ENCODE measurements around the gene PRKCE.

The PRKCE gene

GRCh38 chr2:46030330-46030729, 378.9 kb downstream of the PRKCE start:
- Histone ChIP-seq H3K4me1 (ENCODE audit: control insufficient read depth, insufficient read depth, low read length, poor library complexity, severe bottlenecking) (no peaks in the 10 kb centered on the region), H3K36me3 (ENCODE audit: control insufficient read depth, insufficient read depth, low read length) (peaks cover 7% of the 10 kb centered on the region), H3K4me3 (ENCODE audit: extremely low read depth, insufficient read depth, low read length, poor library complexity, severe bottlenecking) (no peak overlapping the region), H3K9me3 (ENCODE audit: control insufficient read depth, low read length) (no peaks in the 10 kb centered on the region), H3K27ac (ENCODE audit: low read depth, low read length, severe bottlenecking) (no peak overlapping the region)
- 93% methylated on average over 2 of the region's 2 CpGs; no CpG with 5 or more reads in 1 of the 2 experiments for WGBS, 2 experiments (ENCODE audit: insufficient coverage in 2 of 2)

- WGBS, 2 experiments (ENCODE audit: insufficient coverage in 2 of 2) = 83 to 89% methylated on average over 5 of the region's 8 CpGs
These were observed 380.8 kb downstream of the PRKCE start for GRCh38 chr2:46032161-46032813.

GRCh38 chr2:46032996-46033395, 381.5 kb downstream of the PRKCE start:
- Histone ChIP-seq H3K4me3 (ENCODE audit: extremely low read depth, insufficient read depth, low read length, poor library complexity, severe bottlenecking) (no peak overlapping the region), H3K27ac (ENCODE audit: low read depth, low read length, severe bottlenecking) (no peak overlapping the region), H3K4me1 (ENCODE audit: control insufficient read depth, insufficient read depth, low read length, poor library complexity, severe bottlenecking) (no peaks in the 10 kb centered on the region), H3K36me3 (ENCODE audit: control insufficient read depth, insufficient read depth, low read length) (peaks cover 7% of the 10 kb centered on the region), H3K9me3 (ENCODE audit: control insufficient read depth, low read length) (no peaks in the 10 kb centered on the region)
- WGBS, 2 experiments (ENCODE audit: insufficient coverage in 2 of 2) = 94 to 100% methylated on average over 3 to 5 of the region's 5 CpGs

More at GRCh38 chr2:46032161-46032813, 380.8 kb downstream of the PRKCE start:
- Histone ChIP-seq H3K9me3 (ENCODE audit: control insufficient read depth, low read length) (no peaks in the 10 kb centered on the region), H3K4me3 (ENCODE audit: extremely low read depth, insufficient read depth, low read length, poor library complexity, severe bottlenecking) (no peak overlapping the region), H3K27ac (ENCODE audit: low read depth, low read length, severe bottlenecking) (peak overlapping the region; percentile 19), H3K4me1 (ENCODE audit: control insufficient read depth, insufficient read depth, low read length, poor library complexity, severe bottlenecking) (no peaks in the 10 kb centered on the region), H3K36me3 (ENCODE audit: control insufficient read depth, insufficient read depth, low read length) (peaks cover 7% of the 10 kb centered on the region)

DNA sequence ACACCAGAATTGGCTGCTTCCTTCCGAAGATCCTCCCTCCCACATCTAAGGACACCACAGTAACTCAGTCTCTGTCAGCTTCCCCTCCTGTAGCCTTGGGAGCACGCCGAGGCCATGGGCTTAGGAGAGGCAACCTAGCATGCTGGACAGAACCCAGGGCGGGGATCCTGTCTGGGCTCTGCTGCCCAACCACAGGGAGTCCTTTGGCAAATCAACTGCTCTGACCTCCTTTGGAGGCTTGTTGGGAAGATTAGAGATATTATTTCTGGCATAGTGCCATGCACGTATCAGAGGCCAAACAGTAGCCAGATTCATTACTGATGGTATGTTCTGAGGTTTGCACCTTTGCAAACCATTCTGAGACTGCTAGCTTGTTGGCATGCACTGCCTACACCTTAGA, 383.1 kb downstream of the PRKCE start:
- no peak overlapping the region for H3K4me3 ChIP-seq (ENCODE audit: extremely low read depth, insufficient read depth, low read length, poor library complexity, severe bottlenecking)
- H3K4me1 ChIP-seq (ENCODE audit: control insufficient read depth, insufficient read depth, low read length, poor library complexity, severe bottlenecking) = no peaks in the 10 kb centered on the region
- WGBS, 2 experiments (ENCODE audit: insufficient coverage in 2 of 2) = 97 to 100% methylated on average over 4 to 5 of the region's 5 CpGs
- no peaks in the 10 kb centered on the region for H3K9me3 ChIP-seq (ENCODE audit: control insufficient read depth, low read length)
- H3K27ac ChIP-seq (ENCODE audit: low read depth, low read length, severe bottlenecking) = no peak overlapping the region
- H3K36me3 ChIP-seq (ENCODE audit: control insufficient read depth, insufficient read depth, low read length) = peaks cover 7% of the 10 kb centered on the region

GRCh38 chr2:46036929-46037328, 385.5 kb downstream of the PRKCE start:
- 91 to 100% methylated on average over 4 to 6 of the region's 7 CpGs for WGBS, 2 experiments (ENCODE audit: insufficient coverage in 2 of 2)

DNA sequence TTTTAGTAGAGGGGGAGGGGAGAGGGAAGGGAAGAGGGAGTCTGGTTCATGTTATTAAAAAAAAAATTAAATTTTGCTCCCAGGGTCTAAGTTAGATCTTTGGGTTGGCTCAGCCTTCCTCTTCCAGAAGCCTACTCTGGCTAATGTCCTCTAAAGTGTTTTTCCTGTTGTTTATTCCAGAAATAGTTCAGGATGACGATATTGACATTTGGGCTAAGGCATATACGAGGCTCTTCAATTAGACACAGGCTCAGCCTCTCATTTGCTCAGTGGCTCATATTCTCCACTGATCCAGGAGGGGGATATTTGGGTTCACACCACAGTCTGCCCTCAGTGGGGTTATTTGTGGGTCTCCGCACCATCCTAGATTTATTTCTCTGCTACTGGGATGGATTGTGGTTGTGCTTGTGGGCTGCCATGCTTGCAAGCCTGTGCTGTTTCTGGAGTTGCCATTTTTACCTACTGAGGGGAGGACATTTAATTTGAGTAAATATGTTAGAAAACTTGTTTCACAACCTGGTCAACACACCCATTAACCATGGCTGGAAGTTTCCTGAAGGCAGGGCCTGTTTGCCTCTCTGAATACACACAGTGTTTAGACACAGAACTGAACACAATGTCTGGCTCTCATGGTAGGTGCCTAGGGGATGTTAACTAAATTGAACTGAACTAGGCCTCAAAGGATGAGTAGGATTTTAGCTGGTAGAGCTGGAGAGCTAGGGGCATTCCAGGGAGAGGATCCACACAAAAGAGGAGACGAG, 388.2 kb downstream of the PRKCE start:
- WGBS, 2 experiments (ENCODE audit: insufficient coverage in 2 of 2) = 85% methylated on average over 2 of the region's 4 CpGs
- Histone ChIP-seq H3K9me3 (ENCODE audit: control insufficient read depth, low read length) (no peaks in the 10 kb centered on the region), H3K4me1 (ENCODE audit: control insufficient read depth, insufficient read depth, low read length, poor library complexity, severe bottlenecking) (no peaks in the 10 kb centered on the region), H3K36me3 (ENCODE audit: control insufficient read depth, insufficient read depth, low read length) (peaks cover 1% of the 10 kb centered on the region), H3K27ac (ENCODE audit: low read depth, low read length, severe bottlenecking) (no peak overlapping the region), H3K4me3 (ENCODE audit: extremely low read depth, insufficient read depth, low read length, poor library complexity, severe bottlenecking) (no peak overlapping the region)

More at GRCh38 chr2:46036929-46037328, 385.5 kb downstream of the PRKCE start:
- no peaks in the 10 kb centered on the region for H3K9me3 ChIP-seq (ENCODE audit: control insufficient read depth, low read length)
- H3K4me1 ChIP-seq (ENCODE audit: control insufficient read depth, insufficient read depth, low read length, poor library complexity, severe bottlenecking) = no peaks in the 10 kb centered on the region
- no peak overlapping the region for H3K27ac ChIP-seq (ENCODE audit: low read depth, low read length, severe bottlenecking)
- no peak overlapping the region for H3K4me3 ChIP-seq (ENCODE audit: extremely low read depth, insufficient read depth, low read length, poor library complexity, severe bottlenecking)
- peaks cover 7% of the 10 kb centered on the region for H3K36me3 ChIP-seq (ENCODE audit: control insufficient read depth, insufficient read depth, low read length)

GRCh38 chr2:46040563-46041155, 389.2 kb downstream of the PRKCE start:
- Histone ChIP-seq H3K9me3 (ENCODE audit: control insufficient read depth, low read length) (no peaks in the 10 kb centered on the region), H3K4me3 (ENCODE audit: extremely low read depth, insufficient read depth, low read length, poor library complexity, severe bottlenecking) (no peak overlapping the region), H3K36me3 (ENCODE audit: control insufficient read depth, insufficient read depth, low read length) (no peaks in the 10 kb centered on the region), H3K4me1 (ENCODE audit: control insufficient read depth, insufficient read depth, low read length, poor library complexity, severe bottlenecking) (no peaks in the 10 kb centered on the region), H3K27ac (ENCODE audit: low read depth, low read length, severe bottlenecking) (no peak overlapping the region)
- 80 to 95% methylated on average over 1 to 4 of the region's 7 CpGs for WGBS, 2 experiments (ENCODE audit: insufficient coverage in 2 of 2)

GRCh38 chr2:46041434-46041833, 390.0 kb downstream of the PRKCE start:
- Histone ChIP-seq H3K4me3 (ENCODE audit: extremely low read depth, insufficient read depth, low read length, poor library complexity, severe bottlenecking) (no peak overlapping the region), H3K36me3 (ENCODE audit: control insufficient read depth, insufficient read depth, low read length) (peaks cover 6% of the 10 kb centered on the region), H3K4me1 (ENCODE audit: control insufficient read depth, insufficient read depth, low read length, poor library complexity, severe bottlenecking) (no peaks in the 10 kb centered on the region), H3K9me3 (ENCODE audit: control insufficient read depth, low read length) (no peaks in the 10 kb centered on the region), H3K27ac (ENCODE audit: low read depth, low read length, severe bottlenecking) (no peak overlapping the region)
- no CpG with 5 or more reads among the region's 2 CpGs for WGBS, 2 experiments (ENCODE audit: insufficient coverage in 2 of 2)

- no peaks in the 10 kb centered on the region for H3K4me1 ChIP-seq (ENCODE audit: control insufficient read depth, insufficient read depth, low read length, poor library complexity, severe bottlenecking)
- no peak overlapping the region for H3K27ac ChIP-seq (ENCODE audit: low read depth, low read length, severe bottlenecking)
- no peak overlapping the region for H3K4me3 ChIP-seq (ENCODE audit: extremely low read depth, insufficient read depth, low read length, poor library complexity, severe bottlenecking)
- no peaks in the 10 kb centered on the region for H3K9me3 ChIP-seq (ENCODE audit: control insufficient read depth, low read length)
- 86 to 90% methylated on average over 2 of the region's 4 CpGs for WGBS, 2 experiments (ENCODE audit: insufficient coverage in 2 of 2)
- H3K36me3 ChIP-seq (ENCODE audit: control insufficient read depth, insufficient read depth, low read length) = peaks cover 7% of the 10 kb centered on the region
These were observed 390.7 kb downstream of the PRKCE start for GRCh38 chr2:46042207-46042637.

DNA sequence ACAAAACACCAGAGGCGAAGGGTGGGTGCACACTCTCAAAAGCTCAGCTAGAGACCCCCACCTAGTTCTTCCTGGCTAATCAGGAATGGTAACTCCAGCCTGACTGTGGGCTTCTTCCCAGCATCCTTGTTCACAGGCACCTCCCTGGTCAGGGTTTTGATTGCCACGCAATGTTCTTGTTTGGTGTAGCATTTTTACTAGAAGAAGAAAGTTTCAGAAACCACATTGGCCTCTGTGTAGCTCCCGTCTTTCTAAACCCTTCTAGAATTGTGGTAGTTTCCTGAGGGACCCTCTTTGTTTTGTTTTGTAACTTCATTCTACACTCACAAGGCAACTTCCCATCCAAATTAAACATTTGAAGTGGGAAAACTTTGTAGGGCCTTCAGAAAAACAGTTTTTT, 391.2 kb downstream of the PRKCE start:
- Histone ChIP-seq H3K4me1 (ENCODE audit: control insufficient read depth, insufficient read depth, low read length, poor library complexity, severe bottlenecking) (no peaks in the 10 kb centered on the region), H3K4me3 (ENCODE audit: extremely low read depth, insufficient read depth, low read length, poor library complexity, severe bottlenecking) (no peak overlapping the region), H3K27ac (ENCODE audit: low read depth, low read length, severe bottlenecking) (no peak overlapping the region), H3K36me3 (ENCODE audit: control insufficient read depth, insufficient read depth, low read length) (peaks cover 9% of the 10 kb centered on the region), H3K9me3 (ENCODE audit: control insufficient read depth, low read length) (no peaks in the 10 kb centered on the region)
- 88 to 90% methylated on average over 1 to 2 of the region's 3 CpGs for WGBS, 2 experiments (ENCODE audit: insufficient coverage in 2 of 2)

DNA sequence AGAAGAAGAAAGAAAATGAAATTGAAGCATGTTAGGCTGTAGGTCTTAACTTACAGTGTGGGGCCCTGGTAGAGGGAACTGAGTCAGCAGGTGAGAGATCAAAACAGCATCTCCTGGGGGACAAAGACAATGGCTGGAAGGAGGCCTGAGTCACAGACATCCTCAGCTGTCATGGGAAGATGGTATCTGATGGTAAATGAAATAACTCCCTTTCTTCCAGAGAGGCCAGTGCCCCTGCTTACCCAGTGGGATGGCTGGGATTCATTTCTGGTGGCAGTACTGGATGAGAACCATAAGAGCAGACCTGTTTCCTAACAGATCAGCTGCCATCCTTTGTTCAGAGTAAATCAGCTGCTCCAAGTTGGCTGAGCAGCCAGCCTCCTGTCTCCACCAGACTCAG, 394.4 kb downstream of the PRKCE start:
- Histone ChIP-seq H3K4me1 (ENCODE audit: control insufficient read depth, insufficient read depth, low read length, poor library complexity, severe bottlenecking) (no peaks in the 10 kb centered on the region), H3K9me3 (ENCODE audit: control insufficient read depth, low read length) (no peaks in the 10 kb centered on the region), H3K36me3 (ENCODE audit: control insufficient read depth, insufficient read depth, low read length) (peaks cover 9% of the 10 kb centered on the region), H3K27ac (ENCODE audit: low read depth, low read length, severe bottlenecking) (no peak overlapping the region), H3K4me3 (ENCODE audit: extremely low read depth, insufficient read depth, low read length, poor library complexity, severe bottlenecking) (no peak overlapping the region)
